Measurements from ENCODE around the gene MUC5AC.

Gene MUC5AC

DNA sequence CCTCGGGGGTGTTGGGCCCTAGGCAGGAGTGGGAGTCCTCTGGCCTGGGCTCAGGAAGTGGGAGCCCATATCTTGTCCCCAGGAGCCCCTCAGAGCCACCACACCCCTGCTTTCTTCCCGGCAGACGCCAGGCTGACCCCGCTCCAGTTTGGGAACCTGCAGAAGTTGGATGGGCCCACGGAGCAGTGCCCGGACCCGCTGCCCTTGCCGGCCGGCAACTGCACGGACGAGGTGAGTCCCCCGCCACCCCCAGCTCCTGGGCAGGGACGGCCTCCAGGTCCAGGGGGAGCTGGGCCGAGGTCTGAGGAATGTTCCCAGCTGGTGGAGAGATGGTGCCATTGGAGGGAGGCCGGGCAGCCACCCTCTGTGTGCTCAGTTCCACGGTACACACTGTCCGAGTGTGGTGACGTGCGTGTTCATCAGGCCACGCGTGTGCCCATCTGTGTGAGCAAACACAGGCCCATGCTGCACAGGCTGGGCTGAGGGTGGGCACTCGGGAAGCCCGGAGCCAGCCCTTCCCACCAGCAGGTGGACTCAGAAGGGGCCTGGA is 69.9 kb downstream of the MUC5AC start:
- no peak for DNase-seq

DNA sequence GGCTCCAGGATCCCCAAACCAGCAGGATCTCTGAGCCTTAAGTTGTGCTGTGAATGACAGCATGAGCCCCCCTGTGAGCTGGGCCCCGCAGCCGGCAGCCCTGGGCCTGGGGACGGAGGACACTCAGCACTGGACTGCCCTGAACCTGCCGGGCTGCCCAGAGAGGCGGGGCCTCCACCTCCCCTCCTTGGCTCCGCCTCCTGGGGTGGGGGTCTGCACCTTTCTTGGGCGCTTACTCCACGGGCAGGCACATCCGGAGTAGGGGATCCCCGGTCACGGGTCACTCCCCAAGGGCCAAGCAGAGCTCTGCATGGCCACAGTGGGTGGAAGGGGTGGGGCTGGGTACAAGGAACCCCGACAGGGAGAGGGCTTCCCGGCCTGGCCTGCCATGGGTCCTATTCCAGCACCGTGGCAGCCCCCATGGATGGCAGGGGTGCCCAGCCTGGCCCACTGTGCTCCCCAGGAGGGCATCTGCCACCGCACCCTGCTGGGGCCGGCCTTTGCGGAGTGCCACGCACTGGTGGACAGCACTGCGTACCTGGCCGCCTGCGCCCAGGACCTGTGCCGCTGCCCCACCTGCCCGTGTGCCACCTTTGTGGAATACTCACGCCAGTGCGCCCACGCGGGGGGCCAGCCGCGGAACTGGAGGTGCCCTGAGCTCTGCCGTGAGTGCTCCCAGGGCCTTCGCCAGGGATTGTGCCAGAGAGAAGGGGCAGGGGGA is 70.5 kb downstream of the MUC5AC start:
- DNase-seq = no peak

DNA sequence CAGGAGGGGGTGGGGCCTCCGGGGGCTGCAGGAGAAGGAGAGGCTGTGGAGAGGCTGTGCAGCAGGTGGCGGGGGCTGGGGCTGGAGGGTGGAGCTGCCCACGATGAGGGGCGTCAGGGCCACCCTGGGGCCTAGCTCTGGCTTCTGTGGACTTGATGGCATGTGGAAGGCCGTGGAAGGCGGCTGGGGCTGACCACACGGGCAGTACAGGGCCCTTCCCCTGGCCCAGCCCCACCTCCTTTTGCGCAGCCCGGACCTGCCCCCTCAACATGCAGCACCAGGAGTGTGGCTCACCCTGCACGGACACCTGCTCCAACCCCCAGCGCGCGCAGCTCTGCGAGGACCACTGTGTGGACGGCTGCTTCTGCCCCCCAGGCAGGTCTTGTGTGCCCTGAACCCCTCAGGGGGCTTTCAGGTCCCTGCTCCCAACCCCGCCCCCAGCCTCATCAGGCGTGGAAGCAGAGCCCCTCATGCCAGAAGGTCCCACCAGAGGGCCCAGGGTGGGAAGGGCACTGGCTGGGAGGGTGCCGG is 71.2 kb downstream of the MUC5AC start:
- no peak for DNase-seq

DNA sequence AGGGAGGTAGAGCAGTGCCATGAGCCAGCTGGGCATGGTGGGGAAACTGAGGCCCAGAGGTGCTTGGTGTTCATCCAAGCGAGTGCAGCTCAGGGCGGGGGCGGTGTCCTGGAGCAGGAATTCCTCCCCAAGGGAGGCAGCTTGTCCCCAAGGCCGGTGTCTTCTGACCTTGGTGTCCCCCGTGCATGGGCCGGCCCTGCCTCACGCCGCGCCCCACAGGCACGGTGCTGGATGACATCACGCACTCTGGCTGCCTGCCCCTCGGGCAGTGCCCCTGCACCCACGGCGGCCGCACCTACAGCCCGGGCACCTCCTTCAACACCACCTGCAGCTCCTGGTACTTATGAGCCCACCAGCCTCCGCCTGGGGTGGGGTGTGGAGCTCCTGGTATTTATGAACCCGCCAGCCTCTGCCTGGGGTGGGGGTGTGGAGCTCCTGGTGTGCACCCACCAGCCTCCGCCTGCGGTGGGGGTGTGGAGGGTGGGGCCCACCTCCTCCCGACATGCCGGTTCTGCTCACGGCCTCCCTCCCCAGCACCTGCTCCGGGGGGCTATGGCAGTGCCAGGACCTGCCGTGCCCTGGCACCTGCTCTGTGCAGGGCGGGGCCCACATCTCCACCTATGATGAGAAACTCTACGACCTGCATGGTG is 71.8 kb downstream of the MUC5AC start:
- no peak for DNase-seq

DNA sequence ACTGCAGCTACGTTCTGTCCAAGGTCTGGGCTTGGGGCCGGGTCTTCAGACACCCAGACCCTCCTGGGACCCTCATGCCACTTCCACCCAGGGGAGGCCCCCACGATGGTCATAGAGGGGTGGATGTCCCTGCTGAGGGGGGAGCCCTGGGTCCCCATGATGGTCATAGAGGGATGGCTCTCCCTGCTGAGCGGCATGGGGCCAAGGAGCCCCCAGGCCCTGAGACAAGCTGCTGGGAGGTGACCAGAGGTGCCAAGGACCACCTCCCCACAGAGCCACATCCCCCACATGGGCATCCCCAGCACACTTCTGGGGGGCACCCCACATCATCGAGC is 72.3 kb downstream of the MUC5AC start:
- no peak for DNase-seq

DNA sequence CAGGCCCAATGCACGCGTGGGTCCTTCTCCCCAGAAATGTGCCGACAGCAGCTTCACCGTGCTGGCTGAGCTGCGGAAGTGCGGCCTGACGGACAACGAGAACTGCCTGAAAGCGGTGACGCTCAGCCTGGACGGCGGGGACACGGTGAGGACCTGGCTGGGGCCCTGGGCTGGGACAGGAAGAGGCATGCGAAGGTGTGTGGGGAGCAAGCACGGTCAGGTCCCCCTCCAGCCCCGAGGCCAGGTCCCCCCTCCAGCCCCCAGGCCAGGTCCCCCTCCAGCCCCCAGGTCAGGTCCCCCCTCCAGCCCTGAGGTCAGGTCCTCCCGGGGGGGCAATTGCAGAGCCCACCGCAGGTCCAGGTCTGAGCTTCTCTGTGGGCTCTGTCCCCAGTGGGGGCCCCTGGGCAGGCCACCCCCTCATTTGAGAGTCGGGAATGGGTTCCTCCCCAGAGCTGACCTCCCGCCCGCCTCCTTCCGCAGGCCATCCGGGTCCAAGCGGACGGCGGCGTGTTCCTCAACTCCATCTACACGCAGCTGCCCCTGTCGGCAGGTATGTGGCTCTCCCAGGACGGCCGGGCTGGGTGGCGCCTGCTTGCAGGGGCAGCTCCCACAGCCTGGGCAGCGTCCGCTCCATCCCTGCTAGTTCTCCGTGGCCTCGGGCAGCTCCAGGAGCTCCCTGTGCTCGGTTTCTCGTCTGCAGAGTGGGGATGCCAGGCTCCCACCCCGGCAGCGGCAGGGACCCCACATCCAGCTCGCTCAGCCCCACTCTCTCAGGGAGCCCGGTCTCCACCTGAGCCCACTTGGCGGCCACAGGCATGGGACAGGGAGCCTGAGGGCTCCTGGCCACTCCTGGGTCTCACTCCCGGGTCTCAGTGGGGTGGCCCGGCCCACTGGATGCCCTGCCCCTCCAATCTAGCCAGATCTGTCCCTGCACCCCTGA is 73.0 kb downstream of the MUC5AC start:
- no peak for DNase-seq

DNA sequence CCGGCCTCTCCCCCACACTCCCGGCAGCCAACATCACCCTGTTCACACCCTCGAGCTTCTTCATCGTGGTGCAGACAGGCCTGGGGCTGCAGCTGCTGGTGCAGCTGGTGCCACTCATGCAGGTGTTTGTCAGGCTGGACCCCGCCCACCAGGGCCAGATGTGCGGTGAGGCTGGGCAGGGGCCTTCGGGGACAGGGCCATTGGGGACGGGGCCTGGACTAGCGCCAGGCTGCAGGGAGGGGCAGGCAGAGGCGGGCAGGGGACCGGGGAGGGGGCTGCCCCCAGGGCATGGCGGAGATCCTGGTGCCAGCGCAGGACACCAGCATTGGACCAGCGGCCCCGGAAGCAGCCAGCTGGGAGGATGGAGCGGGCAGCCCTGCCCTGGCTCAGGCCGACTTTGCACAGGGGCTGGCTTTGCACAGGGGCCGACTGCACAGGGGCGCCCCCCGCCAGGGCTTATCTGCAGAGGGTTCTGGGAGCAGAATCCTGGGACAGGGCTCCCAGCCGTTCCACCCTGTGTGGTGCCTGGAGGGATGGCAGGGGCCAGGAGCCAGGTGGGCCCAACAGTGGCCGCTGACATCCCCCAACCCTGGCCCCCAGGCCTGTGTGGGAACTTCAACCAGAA is 73.8 kb downstream of the MUC5AC start:
- peak in 1 of 2 experiments; percentile 26 for DNase-seq

DNA sequence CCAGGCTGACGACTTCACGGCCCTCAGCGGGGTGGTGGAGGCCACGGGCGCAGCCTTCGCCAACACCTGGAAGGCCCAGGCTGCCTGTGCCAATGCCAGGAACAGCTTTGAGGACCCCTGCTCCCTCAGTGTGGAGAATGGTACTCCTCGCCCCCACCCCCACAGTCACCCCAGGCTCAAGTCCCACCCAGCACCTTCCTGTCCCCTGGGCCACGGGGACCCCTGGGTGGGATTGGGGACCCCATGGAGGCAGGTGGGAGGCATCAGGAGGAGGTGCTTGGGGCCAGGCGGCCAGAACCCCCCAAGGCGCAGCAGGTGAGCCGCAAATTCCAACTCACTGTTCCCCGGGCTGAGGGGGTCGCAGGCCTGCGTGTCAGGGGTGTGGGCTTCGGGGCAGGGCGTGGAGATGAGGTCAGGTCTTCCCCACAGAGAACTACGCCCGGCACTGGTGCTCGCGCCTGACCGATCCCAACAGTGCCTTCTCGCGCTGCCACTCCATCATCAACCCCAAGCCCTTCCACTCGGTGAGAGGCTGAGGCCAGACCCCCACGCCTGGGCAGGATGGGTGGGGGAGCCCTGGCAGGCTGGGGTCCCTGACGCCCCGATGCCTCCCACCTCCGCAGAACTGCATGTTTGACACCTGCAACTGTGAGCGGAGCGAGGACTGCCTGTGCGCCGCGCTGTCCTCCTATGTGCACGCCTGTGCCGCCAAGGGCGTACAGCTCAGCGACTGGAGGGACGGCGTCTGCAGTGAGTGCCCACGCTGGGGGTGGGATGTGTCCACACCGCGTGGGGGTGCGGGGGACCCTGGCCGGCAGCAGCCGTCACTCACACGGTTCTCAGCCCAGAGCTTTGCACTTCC is 74.5 kb downstream of the MUC5AC start:
- no peak for DNase-seq

DNA sequence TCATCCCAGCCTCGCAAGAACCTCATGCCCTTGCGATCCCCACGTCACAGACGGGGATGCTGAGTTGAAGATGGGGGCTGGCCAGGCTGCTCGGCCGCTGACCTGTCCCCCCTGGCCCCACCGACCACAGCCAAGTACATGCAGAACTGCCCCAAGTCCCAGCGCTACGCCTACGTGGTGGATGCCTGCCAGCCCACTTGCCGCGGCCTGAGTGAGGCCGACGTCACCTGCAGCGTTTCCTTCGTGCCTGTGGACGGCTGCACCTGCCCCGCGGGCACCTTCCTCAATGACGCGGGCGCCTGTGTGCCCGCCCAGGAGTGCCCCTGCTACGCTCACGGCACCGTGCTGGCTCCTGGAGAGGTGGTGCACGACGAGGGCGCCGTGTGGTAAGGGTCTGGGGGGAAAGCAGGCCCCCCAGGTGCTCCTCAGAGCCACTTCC is 75.1 kb downstream of the MUC5AC start:
- DNase-seq = no peak

DNA sequence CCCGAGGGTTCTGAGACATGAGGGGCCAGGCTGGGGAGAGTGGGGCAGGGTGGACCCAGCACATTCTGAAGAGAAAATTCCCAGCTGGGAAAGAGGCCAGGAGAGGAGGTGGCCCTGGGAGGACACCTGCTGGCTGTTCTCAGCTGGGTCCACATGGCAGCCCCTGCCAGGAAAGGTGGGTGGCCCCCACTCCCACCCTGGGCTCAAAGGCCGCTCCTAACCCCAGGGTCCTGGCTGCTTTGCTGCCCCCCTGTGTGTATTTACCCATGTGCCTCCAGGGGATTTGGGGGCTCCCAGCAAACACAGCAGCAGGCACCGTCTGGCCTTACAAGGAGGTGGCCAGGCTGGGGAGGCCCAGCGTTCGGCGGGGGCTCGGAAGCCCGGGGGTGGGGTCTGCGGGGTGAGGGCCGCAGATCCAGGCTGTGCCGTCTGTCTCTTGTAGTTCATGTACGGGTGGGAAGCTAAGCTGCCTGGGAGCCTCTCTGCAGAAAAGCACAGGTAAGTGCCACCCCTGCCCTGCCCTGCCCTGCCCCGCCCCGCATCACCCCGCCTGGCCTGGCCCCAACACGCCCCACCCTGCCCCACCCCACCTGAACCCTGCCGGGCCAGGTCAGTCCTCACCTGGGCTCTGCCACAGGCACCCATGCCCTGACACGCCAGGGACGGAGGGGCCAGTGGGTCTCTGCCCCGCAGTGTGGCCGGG is 75.7 kb downstream of the MUC5AC start:
- no peak for DNase-seq

DNA sequence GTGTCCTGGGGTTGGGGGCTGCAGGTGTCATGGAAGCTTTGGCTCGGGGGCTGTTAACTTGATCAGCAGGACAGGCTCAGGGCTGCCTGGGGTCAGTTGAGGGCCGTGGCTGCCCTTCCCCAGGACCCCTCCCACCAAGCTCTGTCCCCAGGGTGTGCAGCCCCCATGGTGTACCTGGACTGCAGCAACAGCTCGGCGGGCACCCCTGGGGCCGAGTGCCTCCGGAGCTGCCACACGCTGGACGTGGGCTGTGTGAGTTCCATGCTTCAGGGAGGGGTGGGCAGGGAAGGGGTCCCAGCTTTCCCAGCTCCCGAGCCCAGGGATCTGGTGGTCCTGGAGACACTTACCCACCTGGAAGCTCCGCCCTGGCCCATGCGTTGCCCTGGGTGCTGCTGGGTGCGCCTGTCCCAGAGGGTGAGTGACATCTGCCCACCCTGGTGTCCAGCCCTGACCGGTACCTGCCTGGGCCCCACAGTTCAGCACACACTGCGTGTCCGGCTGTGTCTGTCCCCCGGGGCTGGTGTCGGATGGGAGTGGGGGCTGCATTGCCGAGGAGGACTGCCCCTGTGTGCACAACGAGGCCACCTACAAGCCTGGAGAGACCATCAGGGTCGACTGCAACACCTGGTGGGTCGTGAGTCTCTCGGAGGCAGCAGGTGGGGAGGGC is 76.4 kb downstream of the MUC5AC start:
- no peak for DNase-seq

DNA sequence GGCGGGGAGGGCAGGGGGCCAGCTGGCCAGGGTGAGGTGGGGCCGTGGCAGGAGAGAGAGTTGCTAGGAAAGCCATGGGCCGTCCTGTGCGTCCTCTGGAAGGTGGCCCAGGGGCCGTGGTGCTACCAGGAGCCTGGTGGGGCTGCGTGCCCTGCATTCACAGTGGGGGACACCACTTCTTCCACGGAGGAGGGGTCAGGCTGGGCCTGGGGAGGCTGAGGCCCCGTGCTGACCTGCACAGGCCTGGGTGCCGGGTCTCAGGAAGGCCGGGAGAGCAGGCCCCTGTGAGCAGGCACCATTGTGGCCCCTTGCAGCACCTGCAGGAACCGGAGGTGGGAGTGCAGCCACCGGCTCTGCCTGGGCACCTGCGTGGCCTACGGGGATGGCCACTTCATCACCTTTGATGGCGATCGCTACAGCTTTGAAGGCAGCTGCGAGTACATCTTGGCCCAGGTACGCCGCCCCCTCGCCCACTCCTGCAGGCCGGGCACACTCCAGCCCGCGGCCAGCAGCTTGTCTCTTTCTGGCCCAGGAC is 77.1 kb downstream of the MUC5AC start:
- DNase-seq = no peak

DNA sequence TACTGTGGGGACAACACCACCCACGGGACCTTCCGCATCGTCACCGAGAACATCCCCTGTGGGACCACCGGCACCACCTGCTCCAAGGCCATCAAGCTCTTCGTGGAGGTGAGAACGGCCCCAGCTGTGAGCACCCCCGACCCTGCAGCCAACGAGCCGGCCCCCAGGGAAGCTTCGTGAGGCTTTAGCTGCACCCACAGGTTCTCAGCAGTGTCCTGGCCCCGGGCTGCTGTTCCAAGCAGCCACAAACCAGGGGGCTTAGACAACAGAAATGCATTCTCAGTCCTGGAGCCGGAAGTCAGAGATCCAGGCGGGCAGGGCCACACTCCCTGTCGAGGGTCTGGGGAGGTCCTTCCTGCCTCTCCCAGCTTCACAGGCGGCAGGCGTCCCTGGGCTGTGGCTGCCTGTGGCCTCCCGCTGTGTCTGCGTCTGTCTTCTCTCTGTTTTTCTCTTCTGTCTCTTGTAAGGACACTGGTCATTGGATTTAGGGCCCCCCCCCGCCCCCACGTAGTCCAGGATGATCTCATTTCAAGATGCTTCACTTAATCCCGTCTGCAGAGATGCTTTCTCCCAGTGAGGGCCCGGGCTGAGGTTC is 77.7 kb downstream of the MUC5AC start:
- DNase-seq = no peak

DNA sequence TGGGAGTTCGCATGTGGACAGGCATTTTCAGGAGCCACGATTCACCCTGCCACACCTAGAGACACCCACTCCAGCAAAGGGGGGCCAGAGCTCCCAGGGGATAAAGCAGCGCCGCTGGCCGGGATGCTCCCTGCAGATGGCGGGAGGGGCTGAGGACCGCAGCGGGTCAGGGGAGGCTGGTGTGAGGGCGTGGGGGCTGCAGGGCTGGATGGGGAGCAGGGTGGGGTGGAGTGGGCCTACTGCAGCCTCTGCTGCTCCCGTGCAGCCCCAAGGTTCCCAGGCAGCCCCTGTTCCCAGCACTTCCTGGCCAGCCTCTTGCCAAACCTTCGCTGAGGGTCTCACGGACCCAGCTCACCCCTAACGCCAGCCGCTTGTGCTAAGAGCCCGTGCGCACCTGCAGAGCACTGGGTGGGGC is 78.2 kb downstream of the MUC5AC start:
- no peak for DNase-seq

DNA sequence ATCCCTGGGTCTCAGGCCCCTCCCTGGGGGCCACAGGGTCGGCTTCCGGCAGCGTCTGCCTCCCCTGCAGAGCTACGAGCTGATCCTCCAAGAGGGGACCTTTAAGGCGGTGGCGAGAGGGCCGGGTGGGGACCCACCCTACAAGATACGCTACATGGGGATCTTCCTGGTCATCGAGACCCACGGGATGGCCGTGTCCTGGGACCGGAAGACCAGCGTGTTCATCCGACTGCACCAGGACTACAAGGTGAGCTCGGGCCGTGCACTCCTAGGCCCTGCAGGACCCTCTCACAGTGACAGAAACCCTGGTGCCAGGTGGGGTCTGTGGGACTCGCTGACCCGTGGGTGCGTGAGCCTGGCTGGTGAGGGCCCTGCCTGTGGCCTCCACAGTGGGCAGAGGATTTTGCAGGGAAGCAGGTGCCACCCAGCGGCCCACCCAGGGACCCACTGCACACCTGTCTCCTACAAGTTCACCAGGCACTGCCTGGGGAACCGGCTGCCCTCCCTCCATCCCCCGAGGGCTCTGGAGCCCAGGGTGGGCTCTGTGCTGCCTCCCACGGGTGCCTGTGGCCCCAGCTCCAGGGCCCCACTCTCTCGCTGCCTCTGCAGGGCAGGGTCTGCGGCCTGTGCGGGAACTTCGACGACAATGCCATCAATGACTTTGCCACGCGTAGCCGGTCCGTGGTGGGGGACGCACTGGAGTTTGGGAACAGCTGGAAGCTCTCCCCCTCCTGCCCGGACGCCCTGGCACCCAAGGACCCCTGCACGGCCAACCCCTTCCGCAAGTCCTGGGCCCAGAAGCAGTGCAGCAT is 78.8 kb downstream of the MUC5AC start:
- no peak for DNase-seq

DNA sequence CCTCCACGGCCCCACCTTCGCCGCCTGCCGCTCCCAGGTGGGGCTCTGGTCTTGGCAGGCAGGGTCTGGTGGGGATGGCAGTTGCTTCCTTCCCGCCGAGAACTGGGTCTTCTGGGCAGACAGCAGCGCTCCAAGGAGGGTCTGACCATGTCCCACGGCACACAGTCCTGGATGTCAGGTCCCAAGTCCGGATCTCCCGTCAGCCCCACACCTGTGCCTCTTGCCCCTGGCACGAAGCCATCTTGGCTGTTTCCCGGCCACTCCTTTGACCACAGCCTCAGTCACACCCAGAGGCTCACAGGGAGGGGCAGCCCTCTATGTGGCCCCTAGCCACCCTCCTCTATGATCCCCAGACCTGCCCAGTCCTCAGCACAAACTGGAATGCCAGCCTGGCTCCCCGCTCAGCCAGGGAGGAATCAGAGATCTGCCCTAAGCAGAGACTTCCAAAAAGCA is 79.4 kb downstream of the MUC5AC start:
- no peak for DNase-seq

DNA sequence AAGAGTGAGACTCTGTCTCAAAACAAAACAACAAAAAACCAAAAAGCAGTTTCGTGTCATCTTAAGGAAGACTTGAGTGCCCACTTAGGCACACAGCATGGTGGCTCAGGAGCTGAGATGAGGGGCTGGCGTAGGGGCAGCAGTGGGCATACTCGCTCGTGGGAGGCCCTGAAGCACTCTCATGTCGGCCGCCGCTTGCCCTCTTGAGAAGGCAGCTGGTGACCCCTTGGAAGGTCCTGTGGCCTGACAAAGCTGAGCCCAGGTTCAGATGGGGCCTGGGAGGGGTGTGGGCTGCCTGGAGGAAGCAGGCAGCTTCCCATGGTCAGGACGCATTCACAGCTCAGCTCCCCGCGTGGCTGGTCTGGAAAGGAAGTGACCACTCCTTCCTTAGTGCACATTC is 80.1 kb downstream of the MUC5AC start:
- DNase-seq = no peak

DNA sequence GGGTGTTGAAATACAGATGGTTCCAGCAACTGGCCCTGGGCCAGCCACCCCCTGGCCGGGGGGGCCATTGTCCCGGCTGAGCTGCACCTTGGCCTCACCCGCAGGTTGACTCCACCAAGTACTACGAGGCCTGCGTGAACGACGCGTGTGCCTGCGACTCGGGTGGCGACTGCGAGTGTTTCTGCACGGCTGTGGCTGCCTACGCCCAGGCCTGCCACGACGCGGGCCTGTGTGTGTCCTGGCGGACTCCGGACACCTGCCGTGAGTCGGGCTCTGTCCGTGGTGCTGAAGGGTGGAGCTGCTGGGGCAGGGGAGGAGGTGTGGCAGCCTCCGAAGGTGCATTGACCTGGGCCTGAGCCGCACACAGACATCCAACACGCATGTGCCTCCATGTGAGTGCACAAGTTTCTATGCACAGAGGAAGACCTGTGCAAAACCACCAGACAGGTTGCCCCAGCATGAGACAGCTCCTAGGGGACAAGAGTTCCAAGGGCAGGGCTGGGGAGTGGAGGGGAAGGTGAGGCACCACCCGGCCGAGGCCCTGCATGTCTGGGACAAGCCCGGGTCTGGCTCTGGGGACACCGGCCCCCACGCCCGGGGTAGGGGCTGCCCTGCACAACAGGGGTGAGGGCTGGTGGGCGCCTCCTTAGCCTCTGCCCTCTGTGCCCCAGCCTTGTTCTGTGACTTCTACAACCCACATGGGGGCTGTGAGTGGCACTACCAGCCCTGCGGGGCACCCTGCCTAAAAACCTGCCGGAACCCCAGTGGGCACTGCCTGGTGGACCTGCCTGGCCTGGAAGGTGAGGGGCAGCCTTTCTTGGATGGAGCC is 81.2 kb downstream of the MUC5AC start:
- DNase-seq = no peak
